ENCODE measurements around the gene ZNF672.
"Not testable (repeated sequence)": the region's sequence is repeated elsewhere in the genome, so short reads cannot be mapped to it uniquely, and the experiment has no call there.

Gene ZNF672

DNA sequence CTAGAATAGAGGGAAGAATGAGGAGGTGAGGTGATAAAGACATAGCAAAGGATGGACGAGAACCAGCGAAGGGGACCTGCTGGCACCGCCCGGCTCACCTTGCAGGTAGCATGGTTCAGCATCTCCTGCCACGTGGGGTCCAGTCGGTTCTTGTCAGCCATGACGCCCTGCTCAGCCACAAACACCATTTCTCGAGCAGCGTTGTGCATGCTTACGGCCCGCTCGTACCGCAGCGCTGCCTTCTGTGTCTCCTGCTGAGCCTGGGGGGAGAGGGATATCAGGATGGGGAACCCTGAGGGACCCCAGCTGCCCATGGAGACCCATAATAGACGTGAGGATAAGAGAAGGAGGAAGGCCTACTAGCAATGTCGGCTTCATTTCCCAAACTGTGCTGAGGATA lies 23.7 kb upstream of the ZNF672 start:
- DNase-seq, result no peak

DNA sequence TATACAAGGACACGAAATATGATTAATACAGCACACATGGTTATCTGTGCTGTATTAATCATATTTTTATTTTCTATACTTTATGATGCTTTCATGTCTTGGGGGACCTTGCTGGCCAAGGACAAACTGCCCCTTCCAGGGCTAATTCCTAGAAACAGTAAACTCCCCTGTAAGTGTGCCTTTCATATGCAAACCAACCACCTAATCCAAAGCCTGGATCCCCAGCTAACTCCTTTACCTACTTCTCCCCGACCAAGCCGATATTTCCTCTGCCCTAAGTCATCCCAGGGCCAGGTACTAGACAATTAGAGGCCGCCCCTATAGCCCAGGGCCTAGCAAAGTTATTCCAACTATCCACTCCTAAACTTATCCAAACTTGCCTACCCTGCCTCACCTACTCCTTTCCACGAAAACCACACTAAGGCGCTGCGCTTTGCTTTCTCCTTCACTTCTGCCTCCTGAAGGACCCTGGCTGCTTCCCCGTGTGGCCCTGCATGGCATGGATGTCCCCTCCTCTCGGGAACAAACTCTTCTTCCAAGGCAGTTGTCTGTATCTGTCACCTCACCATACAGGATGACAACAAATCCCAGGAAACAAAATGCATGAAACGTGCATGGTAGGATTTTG lies 22.5 kb upstream of the ZNF672 start:
- no peak for DNase-seq

DNA sequence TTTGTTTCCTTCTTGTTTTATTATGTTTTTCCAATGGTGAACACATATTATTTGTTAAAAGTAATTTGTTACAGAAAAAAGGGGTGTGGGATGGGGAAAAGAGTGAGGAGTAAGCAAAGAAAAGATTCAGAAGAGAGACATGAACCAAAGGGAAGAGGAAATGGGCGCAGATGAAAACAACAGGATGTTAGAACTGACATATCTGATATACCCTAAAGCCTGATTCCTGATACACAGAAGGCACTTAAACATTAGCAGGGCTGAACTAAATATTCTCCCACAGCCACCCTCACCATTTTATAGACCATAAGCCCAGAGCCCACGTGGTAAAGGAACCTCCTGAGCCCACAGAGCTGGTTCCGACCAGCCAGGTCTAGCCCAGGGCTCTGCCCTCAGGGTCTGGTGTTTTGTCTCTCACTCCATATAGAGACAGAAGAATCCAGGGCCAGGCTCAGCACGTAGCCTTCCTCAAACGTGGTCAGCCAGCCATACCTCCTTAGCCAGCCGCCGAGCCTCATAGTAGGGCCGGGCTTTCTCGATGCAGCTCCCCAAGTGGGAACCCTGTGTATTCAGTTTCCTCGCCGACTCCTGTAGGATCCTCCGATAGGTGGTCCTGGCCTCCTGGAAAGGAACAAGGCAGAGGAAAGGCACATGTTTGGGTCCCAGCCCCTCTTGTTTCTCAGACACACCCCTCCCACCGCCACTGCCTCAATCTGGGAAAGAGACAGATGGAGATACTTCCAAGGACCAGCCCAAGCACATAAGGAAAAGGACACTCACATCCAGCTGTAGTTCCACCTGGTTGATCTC lies 21.8 kb upstream of the ZNF672 start:
- no peak for DNase-seq

DNA sequence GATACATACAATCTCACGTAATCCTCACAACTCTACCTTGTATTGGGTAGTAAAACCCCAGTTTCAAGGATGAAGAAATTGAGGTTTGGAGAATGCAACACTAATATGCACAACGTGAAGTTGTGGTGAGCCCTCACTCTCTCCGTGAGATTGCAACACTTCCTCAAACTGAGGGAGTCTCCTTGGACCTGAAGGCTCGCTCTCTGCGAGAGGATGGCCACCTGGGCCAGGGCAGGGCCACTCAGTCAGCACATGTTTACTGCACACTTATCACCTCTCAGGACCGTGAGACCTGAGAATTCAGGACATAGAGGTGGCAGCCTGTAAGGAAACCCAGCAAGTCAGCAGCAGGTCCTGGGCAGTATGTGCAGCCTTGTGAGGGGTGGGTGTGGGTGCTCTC lies 21.0 kb upstream of the ZNF672 start:
- DNase-seq, result no peak

DNA sequence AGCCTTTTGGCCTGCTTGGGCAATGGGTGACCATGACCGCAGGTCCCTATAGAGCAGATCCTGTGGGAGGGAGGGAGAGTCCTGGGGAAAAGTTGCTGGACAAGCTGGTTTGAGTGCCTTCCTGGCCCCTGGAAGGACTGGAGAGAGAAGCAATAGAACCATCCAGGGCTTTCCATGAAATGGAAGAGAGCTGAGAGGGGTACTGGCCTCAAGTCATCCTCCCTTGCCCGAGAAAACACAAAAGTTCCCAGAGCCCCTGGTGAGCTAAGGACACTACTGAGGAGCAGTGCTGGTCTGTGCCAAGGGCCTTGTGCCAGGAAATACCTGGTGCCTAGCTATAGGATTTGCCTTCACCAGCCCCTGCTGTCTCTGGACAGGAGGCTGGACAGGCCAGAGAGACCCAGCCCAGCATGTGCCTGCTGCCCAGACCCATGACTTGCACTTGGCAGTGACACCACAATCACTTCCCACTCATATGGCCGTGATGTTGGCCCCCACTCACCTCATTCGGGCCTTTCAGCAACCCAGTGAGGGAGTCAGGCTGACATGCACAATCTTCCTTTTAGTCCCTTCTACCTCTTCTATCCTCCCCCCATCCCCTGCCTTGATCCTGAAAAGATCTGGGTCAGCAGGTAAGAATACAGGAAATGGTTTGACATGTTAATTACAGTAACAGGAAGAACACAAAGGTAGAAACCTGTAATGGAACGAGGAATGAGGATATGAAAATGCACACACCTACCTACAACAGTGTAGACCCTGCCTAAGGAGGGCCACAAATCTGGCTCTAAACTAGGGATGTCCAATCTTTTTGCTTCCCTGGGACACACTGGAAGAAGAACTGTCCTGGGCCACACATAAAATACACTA lies 19.3 kb upstream of the ZNF672 start:
- no peak for DNase-seq

DNA sequence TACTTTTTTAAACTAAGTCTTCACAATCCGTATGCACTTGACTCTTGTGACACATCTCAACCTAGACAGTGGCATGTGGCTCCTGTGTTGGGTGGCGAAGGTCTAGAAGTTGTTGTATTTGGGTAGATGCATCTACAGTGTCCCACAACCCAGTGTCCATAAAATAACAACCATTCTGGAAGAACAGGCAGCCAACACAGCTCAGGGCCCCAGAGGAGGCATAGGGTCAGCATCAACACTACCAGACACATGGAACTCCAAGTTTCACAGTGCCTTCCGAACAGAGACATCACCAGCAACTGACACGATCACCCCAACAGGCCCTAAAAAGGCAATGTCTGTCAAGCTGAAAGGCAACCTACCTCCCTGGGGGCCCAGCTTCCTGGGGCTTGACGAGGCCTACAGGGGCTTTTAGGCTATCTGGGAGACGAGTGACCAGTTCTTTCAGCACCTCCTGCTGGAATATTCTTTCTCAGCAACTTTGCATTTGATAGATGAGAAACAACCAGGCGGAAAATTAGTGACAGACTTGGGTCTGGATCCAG lies 17.9 kb upstream of the ZNF672 start:
- DNase-seq, result no peak

DNA sequence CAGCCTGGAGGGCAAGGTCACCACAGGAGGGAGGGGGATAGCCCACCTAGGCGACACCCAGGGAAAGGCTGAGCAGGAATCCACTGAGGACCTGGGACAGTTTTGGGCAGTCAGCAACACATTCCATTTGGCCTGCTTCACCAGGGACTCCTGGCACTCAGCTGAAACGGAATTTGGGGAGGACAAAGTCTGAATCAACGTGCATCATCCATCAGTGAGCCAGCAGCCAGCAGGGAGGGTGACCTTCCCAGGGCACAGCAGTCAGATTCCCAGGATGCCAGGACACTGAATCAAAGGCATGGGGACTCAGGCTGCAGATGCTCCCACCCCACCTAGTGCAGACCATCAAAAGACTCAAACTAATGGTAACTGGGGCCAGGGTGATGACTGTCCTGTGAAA lies 16.9 kb upstream of the ZNF672 start:
- DNase-seq, result peak; percentile 94

DNA sequence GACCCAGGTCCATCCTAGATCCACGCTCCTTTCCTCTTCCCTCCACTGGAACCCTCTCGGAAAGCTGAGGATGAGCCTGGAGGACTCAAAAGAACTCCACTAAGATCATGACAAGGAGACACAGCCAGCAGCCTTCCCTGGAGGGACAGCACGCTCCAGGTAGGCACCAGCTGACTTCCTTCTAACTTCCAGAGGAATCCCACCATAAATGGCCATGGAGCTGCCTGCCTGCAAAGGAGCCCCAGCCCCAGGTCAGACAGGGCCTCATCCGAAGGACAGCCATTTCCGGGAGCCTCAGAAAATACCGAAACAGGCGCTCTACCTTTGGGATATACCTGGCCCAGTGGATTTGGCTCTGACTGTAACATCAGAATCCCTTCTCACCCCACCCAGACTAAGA lies 16.4 kb upstream of the ZNF672 start:
- no peak for DNase-seq

DNA sequence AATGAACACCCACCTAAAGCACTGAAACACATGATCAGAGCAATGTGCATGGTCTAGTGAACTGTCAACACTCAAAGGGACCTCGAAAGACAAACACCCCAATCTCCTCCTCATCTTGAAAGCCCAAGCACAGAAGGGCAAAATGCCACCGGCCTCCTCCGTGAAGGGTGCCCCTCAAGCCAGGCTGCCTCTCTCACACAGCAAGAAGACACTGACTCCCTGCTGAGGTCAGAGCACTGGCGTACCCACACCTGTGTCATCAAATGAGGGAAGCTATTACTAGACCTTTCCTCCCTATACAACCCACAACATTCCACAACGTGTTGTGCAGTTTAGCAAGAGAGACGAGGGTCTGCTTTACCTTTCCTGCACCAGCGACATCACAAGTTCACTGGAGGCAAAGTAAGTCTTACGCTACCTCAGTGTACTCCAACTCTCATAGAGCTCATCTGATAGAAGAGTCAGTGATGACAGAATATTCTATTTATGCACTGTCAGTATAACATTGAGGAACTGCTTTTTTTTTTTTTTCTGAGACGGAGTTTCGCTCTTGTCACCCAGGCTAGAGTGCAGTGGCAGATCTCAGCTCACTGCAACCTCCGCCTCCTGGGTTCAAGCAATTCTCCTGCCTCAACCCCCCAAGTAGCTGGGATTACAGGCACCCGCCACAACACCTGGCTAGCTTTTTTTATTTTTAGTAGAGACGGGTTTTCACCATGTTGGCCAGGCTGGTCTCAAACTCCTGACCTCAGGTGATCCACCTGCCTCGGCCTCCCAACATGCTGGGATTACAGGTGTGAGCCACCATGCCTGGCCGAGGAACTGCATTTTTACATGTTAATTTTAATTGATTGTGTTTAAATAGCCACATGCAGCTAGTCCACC lies 15.6 kb upstream of the ZNF672 start:
- no peak for DNase-seq

DNA sequence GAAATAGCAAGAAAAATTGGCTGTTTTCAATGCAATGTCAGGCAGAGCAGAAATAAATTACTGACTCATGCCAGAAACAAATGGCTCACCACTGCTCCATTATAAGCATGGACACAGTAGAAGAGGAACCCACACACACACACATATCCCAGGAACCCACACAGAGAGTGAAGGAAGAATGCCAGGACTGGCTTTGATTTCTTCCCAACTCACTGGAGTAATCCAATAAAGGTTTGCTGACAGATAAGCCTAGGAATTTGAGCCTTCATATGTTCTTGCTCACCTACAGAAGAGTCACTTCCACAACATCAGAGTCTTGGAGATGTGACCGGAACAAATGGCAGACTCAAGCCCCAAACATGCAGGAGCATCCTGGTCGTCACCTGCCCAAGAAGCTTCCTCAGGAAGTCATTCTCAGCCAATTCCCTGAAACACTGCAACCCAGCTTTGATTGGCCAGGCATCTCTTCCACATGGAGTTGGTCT lies 14.5 kb upstream of the ZNF672 start:
- DNase-seq, result peak; percentile 94

DNA sequence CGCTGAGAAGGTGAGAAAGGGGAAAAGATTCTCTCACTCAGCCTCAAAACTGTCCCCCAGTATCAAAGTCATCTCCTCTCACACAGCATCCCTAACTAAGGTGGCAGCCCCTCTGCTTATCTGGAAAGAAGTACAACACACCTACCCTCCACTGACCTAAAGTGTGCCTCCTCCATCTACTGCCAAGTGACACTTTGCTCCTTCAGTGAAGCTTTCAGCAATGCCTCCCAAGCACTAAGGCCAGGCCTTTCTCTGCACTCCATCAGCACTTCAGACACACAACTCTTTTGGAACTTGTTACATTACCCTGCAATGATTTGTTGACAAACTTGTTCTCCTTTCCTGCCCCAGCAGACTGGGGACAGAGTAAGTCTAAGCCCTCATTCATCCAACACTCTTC lies 13.7 kb upstream of the ZNF672 start:
- no peak for DNase-seq

DNA sequence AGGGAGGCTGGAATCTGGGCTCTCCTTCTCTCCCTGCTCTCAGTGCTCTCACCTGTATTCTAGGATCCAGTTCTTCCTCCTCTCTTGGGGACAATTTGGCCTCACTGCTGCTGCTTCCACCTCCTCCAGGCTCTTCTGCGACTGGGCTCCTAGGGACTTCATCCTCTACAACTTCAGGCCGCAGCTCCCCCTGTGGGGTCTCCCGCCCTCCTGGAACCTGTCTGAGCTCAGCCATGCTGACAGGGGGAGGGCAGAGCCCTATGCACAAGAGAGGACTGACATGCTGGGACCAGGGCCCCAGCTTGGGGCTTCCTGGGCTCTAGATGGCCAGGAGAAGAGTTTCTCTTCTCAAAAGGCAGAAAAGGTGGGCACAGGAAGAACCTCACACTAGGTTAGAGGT lies 13.3 kb upstream of the ZNF672 start:
- DNase-seq, result no peak

DNA sequence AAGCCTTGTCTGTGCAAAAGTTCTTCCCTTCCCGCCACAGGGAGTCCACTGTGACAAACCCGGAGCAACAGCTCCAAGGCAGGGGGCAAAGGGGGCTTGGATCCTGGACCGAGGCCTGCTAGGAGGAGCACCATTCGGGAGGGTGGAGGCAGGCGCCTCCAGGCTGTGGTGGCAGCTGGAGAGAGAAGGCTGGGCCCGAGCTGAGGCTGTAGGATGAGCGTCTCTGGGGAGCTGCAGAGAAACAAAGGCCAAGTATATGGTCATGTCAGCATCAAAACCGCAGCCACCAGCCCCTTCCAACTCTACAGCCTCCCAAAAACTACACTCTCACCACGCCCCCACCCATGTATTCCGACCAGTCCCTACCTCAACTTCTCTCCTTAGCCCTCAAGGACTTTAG lies 12.9 kb upstream of the ZNF672 start:
- no peak for DNase-seq

DNA sequence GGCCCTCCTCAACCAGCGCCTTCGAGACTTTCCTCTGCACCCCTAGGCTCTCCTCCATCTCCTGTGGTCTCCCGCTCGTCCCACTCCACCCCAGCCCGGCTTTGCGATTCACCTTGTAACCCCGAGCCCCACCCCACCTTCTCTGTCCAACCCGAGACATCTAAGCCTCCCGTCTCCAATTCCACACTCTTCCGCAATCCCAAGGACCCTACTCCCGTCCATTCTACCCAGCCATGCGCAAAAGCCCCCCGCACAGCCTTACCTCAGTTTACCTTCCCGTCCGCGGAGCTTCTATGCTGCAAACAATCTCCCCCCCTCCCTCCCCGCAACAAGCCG lies 12.5 kb upstream of the ZNF672 start:
- no peak for DNase-seq

DNA sequence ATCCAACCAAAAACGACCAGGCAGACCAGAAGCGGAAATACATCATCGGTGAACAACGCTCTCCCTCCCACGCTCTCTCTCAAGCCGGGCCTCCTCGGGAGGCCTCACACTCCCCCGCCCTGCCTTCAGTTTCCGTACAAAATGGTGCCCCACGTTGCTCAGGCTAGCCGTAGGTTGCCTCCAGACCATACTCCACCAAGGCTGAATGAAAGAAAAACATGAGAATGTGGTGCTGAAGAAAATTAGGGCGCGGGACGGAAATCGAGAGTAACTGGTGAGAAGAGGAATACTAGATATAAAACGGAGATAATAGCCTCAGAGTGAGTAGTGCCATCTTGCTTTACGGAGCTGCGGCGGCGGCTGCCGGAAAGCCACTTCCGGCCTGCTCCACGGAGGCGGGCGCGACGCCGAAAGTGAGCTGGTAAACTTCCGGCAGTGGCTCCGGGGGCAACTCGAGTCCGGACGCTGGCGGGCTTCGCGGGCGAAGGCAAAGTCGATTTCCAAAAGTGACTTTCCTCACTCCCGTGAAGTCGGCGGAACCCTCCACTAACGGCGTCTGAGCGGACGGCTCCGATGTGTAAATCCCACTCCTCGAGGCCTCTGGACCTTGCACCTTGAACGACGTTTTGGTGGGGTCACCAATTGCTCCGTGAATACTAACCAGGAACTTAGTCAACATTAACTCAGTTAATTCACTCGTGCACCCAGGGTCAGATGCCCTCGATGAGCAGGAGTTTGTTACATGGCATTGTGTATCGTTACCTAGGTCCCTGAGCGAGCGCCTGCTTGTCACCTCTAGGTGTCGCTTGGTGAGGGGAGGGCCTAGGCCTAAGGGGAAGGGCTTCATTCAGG lies 11.9 kb upstream of the ZNF672 start, which contains the start of gene SH3BP5L:
Gene SH3BP5L (minus strand): TSS at position 7 of the 852 bp plus-strand sequence. CDS start 980 bp downstream, outside the sequence.
- peak; percentile 96 for DNase-seq

DNA sequence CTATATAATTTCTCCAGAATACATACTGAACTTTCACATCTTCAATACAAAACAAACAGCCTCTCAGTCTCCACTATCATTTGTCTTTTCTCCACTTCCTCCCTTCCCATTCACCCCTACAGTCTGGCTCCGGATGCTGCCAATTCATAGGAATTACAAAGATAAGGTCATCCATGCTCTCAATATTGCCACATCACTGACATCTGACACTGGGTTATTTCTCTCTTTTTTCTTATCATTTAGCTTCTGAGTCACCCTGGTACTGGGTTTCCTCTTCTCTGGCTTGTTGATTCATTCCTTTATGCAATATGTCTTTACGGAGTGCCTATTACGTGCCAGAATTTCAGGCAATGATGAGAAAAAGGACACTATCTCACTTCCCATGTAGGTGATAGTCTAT lies 9.2 kb upstream of the ZNF672 start:
- DNase-seq, result peak; percentile 73

DNA sequence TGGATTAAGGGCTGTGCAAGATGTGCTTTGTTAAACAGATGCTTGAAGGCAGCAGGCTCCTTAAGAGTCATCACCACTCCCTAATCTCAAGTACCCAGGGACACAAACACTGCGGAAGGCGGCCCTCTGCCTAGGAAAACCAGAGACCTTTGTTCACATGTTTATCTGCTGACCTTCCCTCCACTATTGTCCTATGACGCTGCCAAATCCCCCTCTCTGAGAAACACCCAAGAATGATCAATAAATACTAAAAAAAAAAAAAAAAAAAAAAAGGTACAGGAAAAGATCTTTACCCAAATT lies 7.4 kb upstream of the ZNF672 start:
- DNase-seq, result not testable (repeated sequence)

DNA sequence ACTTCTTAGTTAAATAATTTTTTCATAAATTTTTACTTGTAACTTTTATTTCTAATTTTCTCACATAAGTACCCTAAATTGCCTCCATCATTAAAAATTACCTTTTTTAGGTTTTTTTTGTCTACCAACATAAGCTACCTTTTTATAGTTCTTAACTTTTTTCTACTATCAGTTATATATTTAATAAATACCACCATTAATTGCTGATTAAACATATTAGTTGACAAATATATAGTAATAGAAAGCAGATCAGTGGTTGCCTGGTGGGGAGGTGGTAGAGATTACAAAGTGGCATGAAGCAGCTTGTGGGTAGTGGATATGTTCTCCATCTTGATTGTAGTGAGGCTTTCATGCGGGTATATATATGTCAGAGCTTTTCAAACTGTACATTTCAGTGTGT lies 6.2 kb upstream of the ZNF672 start:
- DNase-seq, result no peak

DNA sequence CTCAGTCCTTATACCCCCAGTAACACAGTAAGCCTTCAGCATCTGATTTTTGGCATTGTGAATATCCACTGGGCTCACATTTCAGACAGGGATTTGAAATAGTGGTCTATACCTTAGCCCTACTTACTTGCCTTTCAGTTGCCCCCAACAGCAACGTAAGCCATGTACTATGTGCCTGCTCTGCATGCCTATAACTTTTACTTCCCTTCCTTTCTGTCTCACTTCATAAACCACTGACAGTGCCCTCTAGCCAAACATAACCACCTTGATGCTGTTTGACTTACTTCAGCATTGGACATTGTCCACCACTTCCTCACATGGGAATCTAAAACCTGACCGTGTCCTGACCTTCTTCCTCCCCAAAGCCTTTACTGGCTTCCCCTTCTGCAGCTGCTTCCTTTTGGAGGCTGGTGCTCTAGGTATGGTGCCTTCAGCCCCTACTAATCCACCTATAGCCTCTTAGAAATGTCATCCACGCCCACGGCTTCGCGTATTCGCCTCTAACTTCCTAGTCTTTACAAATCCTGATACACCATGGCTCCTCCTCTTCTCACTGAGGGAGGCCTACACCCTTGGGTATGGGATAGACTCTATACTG lies 3.6 kb upstream of the ZNF672 start:
- no peak for DNase-seq

DNA sequence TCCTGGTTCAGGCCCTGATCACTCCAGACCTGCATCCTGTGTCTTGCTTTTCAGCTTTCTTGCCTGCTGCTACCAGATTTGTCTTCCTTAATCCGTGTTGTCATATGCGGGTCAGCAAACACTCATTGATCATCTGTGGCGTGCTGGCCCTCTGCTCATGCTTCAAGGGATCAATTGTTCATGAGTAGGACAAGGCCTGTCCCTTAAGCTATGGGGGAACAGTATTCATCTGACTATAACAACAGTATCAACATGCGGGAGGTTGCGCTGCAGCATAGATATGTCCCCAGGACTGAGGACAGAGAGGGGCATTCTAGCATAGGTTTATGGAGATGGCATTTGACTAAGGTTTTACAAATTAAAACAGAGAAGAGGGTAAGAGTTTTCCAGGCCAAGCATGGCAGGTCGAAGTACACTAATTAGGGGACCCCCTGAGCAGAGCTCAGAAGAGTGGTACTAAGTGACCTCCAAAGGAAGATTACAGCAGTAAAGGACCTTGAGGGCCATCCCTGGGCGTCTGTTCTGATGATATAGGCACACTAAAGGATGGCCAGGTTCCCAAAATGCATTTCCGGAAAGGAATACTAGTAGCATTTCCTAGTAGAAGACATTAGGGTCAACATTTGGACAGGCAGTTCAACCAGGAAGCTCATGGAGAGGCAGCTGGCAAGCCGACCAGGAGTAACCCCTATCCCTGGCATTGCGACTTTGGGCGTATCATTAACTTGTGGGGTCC lies 811 bp upstream of the ZNF672 start:
- DNase-seq, result no peak
